Inflammatory macrophage treated with lipopolysaccharide for 1 hour (primary cell): ENCODE data around the gene SMIM5.

ENCODE experiments used
- DNase-seq, 2 donors: peaks; one replicate each; pipeline ENCODE4 v3.0.0-alpha.2; 2020 to 2022

Gene SMIM5

GRCh38 chr17:75642182-75642783, 9.0 kb downstream of the SMIM5 start:
- DNase-seq = no peak

GRCh38 chr17:75642784-75643642, 9.8 kb downstream of the SMIM5 start:
- no peak for DNase-seq

GRCh38 chr17:75643643-75644017, 10.4 kb downstream of the SMIM5 start:
- DNase-seq = no peak

GRCh38 chr17:75645501-75645888, 12.3 kb downstream of the SMIM5 start:
- no peak for DNase-seq

- DNase-seq = peak; percentile 20 to 36
Measured at GRCh38 chr17:75645889-75646637, 12.8 kb downstream of the SMIM5 start.

GRCh38 chr17:75646638-75646992, 13.4 kb downstream of the SMIM5 start:
- DNase-seq = no peak

- DNase-seq = no peak
Measured at GRCh38 chr17:75647061-75647460, 13.8 kb downstream of the SMIM5 start.

GRCh38 chr17:75647921-75648320, 14.7 kb downstream of the SMIM5 start:
- DNase-seq = no peak

GRCh38 chr17:75649687-75650086, 16.5 kb downstream of the SMIM5 start:
- DNase-seq = no peak

- DNase-seq = no peak
Measured at GRCh38 chr17:75650874-75651273, 17.6 kb downstream of the SMIM5 start.

GRCh38 chr17:75652341-75652740, 19.1 kb downstream of the SMIM5 start:
- DNase-seq = no peak

GRCh38 chr17:75652934-75653549, 19.8 kb downstream of the SMIM5 start:
- peak in 1 of 2 donors; percentile 14 for DNase-seq

- DNase-seq = no peak
Measured at GRCh38 chr17:75654176-75654575, 20.9 kb downstream of the SMIM5 start.

- no peak for DNase-seq
Measured at GRCh38 chr17:75658237-75658636, 25.0 kb downstream of the SMIM5 start.

- DNase-seq = no peak
Measured at GRCh38 chr17:75661531-75661930, 28.3 kb downstream of the SMIM5 start.

GRCh38 chr17:75662511-75662910, 29.3 kb downstream of the SMIM5 start:
- no peak for DNase-seq

- no peak for DNase-seq
Measured at GRCh38 chr17:75664099-75664549, 30.9 kb downstream of the SMIM5 start.

GRCh38 chr17:75665981-75666380, 32.7 kb downstream of the SMIM5 start:
- no peak for DNase-seq

- DNase-seq = peak; percentile 96 to 100
Measured at GRCh38 chr17:75666959-75667790, 33.9 kb downstream of the SMIM5 start, which contains the start of the genes RECQL5 and SAP30BP. RECQL5 (minus strand) TSS chr17:75667154; CDS start chr17:75666557, 597 bp downstream. SAP30BP (plus strand) TSS chr17:75667338; CDS start chr17:75667373, 35 bp downstream.

- DNase-seq = peak in 1 of 2 donors; percentile 14
Measured at GRCh38 chr17:75667825-75668224, 34.6 kb downstream of the SMIM5 start.

GRCh38 chr17:75668489-75668888, 35.3 kb downstream of the SMIM5 start:
- DNase-seq = no peak

- no peak for DNase-seq
Measured at GRCh38 chr17:75670868-75671267, 37.6 kb downstream of the SMIM5 start.
